Mesenchymal stem cell (in vitro differentiated cells and primary cell): Measurements from ENCODE around the gene HRC.

Experiments
- DNase-seq: peaks from one replicate; pipeline ENCODE4 v3.0.0-alpha.2; 2013
- H2AFZ ChIP-seq: one replicate; pipeline ENCODE4 v1.6.1; 2013; ENCODE audit warnings: low read depth, mild to moderate bottlenecking, control low read depth, inconsistent platforms, low read length, moderate library complexity
- H2AK5ac ChIP-seq: 2 replicates; pipeline ENCODE4 v1.6.1; 2013; ENCODE audit warnings: low read length, moderate library complexity, mild to moderate bottlenecking, inconsistent platforms; ENCODE audit not compliant: severe bottlenecking
- H2BK120ac ChIP-seq: one replicate; pipeline ENCODE4 v1.6.1; 2013; ENCODE audit warnings: low read depth, mild to moderate bottlenecking, inconsistent platforms, low read length, moderate library complexity
- H2BK12ac ChIP-seq, 2 experiments: one replicate each; pipeline ENCODE4 v1.6.1; 2013; ENCODE audit warnings: inconsistent platforms in 2 of 2, low read length in 2 of 2, mild to moderate bottlenecking in 2 of 2, moderate library complexity in 2 of 2, control low read depth in 1 of 2
- H2BK15ac ChIP-seq: one replicate; pipeline ENCODE4 v1.6.1; 2013; ENCODE audit warnings: mild to moderate bottlenecking, low read depth, inconsistent platforms; ENCODE audit not compliant: poor library complexity, severe bottlenecking
- H2BK5ac ChIP-seq: 2 replicates; pipeline ENCODE4 v1.6.1; 2013; ENCODE audit warnings: low read depth, mild to moderate bottlenecking, low read length, control low read depth, inconsistent platforms; ENCODE audit not compliant: poor library complexity, severe bottlenecking
- H3K14ac ChIP-seq, 2 experiments: one replicate each; pipeline ENCODE4 v1.6.1; 2013; ENCODE audit warnings: inconsistent platforms in 2 of 2, low read length in 2 of 2, control low read depth in 1 of 2, mild to moderate bottlenecking in 1 of 2, moderate library complexity in 1 of 2
- H3K18ac ChIP-seq, 2 experiments: one replicate each; pipeline ENCODE4 v1.6.1; 2013; ENCODE audit warnings: inconsistent platforms in 2 of 2, low read length in 2 of 2, control low read depth in 1 of 2, low read depth in 1 of 2, mild to moderate bottlenecking in 1 of 2
- H3K23ac ChIP-seq, 2 experiments: one replicate each; pipeline ENCODE4 v1.6.1; 2013; ENCODE audit warnings: inconsistent platforms in 2 of 2, low read length in 2 of 2, mild to moderate bottlenecking in 2 of 2, moderate library complexity in 2 of 2, control low read depth in 1 of 2
- H3K27ac ChIP-seq: 2 replicates; pipeline ENCODE4 v1.5.1; 2013; ENCODE audit warnings: mild to moderate bottlenecking, moderate library complexity, low read length, control low read depth, inconsistent platforms; ENCODE audit not compliant: poor library complexity, severe bottlenecking
- H3K27me3 ChIP-seq, 2 experiments: 2 replicates each; pipeline versions ENCODE4 v1.6.1 to v1.7.0; 2013; ENCODE audit warnings: low read length in 2 of 2, mild to moderate bottlenecking in 2 of 2, moderate library complexity in 2 of 2, control low read depth in 1 of 2, inconsistent platforms in 1 of 2; ENCODE audit not compliant: control insufficient read depth in 1 of 2, insufficient read depth in 1 of 2
- H3K36me3 ChIP-seq, 2 experiments: 2 replicates each; pipeline versions ENCODE4 v1.6.1 to v1.7.0; 2013; ENCODE audit warnings: low read length in 2 of 2, control low read depth in 1 of 2, inconsistent platforms in 1 of 2, low read depth in 1 of 2, mild to moderate bottlenecking in 1 of 2; ENCODE audit not compliant: insufficient read depth in 2 of 2, control insufficient read depth in 1 of 2
- H3K4ac ChIP-seq, 2 experiments: one replicate each; pipeline ENCODE4 v1.6.1; 2013; ENCODE audit warnings: inconsistent platforms in 2 of 2, low read length in 2 of 2, mild to moderate bottlenecking in 2 of 2, moderate library complexity in 2 of 2, control low read depth in 1 of 2, low read depth in 1 of 2
- H3K4me1 ChIP-seq: 2 replicates; pipeline ENCODE4 v1.6.1; 2013; ENCODE audit warnings: low read depth, low read length, control low read depth; ENCODE audit not compliant: control insufficient read depth, insufficient read depth
- H3K4me2 ChIP-seq: 2 replicates; pipeline ENCODE4 v1.6.1; 2013; ENCODE audit warnings: low read length, mild to moderate bottlenecking, inconsistent platforms; ENCODE audit not compliant: poor library complexity, severe bottlenecking
- H3K4me3 ChIP-seq, 2 experiments: 2 replicates each; pipeline versions ENCODE4 v1.5.1 to v1.7.0; 2013; ENCODE audit warnings: low read length in 2 of 2, mild to moderate bottlenecking in 2 of 2, control low read depth in 1 of 2, low read depth in 1 of 2; ENCODE audit not compliant: insufficient read depth in 1 of 2
- H3K79me1 ChIP-seq: replicated peaks from 2 replicates; pipeline ENCODE4 v1.6.1; 2013; ENCODE audit warnings: mild to moderate bottlenecking, control low read depth, low read length, inconsistent platforms; ENCODE audit not compliant: poor library complexity, severe bottlenecking
- H3K9ac ChIP-seq: 2 replicates; pipeline ENCODE4 v1.7.0; 2013; ENCODE audit warnings: mild to moderate bottlenecking, low read length, moderate library complexity
- H3K9me3 ChIP-seq: 2 replicates; pipeline ENCODE4 v1.7.0; 2013; ENCODE audit warnings: mild to moderate bottlenecking, low read length; ENCODE audit not compliant: control insufficient read depth
- H4K8ac ChIP-seq: one replicate; pipeline ENCODE4 v1.6.1; 2013; ENCODE audit warnings: inconsistent platforms, mild to moderate bottlenecking, low read length, moderate library complexity
- H4K91ac ChIP-seq: one replicate; pipeline ENCODE4 v1.6.1; 2013; ENCODE audit warnings: mild to moderate bottlenecking, low read length, inconsistent platforms
- WGBS: methylation state at CpG from one replicate; pipeline ENCODE4 v1.1.7; 2013; ENCODE audit warnings: mixed read lengths; 5-methylcytosine and 5-hydroxymethylcytosine counted together

HRC gene

DNA sequence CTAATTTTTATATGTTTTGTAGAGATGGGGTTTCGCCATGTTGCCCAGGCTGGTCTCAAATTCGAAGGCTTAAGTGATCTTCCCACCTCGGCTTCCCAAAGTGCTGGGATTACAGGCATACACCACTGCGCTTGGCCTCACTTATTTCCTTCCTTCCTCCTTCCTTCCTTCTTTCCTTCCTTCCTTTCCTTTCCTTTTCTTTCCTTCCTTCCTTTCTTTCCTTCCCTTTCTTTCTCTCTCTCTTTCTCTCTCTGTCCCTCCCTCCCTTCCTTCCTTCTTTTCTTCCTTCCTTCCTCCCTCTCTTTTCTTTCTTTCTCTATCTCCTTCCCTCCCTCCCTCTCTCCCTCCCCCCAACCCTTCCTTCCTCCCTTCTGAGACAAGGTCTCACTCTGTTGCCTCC lies 39.2 kb upstream of the HRC start:
- H3K18ac ChIP-seq, result no peak overlapping the region
- no peak overlapping the region for H2BK15ac ChIP-seq
- DNase-seq, result no peak
- H4K91ac ChIP-seq, result no peak overlapping the region
- H2BK12ac ChIP-seq, result no peak overlapping the region
- no peak overlapping the region for H2AK5ac ChIP-seq
- no peak overlapping the region for H2AFZ ChIP-seq
- H3K79me1 ChIP-seq, result peaks cover 1% of the 10 kb centered on the region
- no peak overlapping the region for H3K4me3 ChIP-seq
- H3K4me1 ChIP-seq, result no peaks in the 10 kb centered on the region
- H2BK120ac ChIP-seq, result no peak overlapping the region
- no peak overlapping the region for H3K9ac ChIP-seq
- no peak overlapping the region for H4K8ac ChIP-seq
- H3K4me2 ChIP-seq, result no peak overlapping the region
- no peak overlapping the region for H2BK5ac ChIP-seq
- H3K4ac ChIP-seq, result no peak overlapping the region
- H3K23ac ChIP-seq, result no peak overlapping the region
- peaks cover 47 to 48% of the 10 kb centered on the region in 2 experiments for H3K36me3 ChIP-seq
- H3K14ac ChIP-seq, result no peak overlapping the region
- H3K27me3 ChIP-seq, result no peaks in the 10 kb centered on the region
- 94% methylated on average over 4 of the region's 4 CpGs for WGBS
- H3K27ac ChIP-seq, result no peak overlapping the region
- no peaks in the 10 kb centered on the region for H3K9me3 ChIP-seq

DNA sequence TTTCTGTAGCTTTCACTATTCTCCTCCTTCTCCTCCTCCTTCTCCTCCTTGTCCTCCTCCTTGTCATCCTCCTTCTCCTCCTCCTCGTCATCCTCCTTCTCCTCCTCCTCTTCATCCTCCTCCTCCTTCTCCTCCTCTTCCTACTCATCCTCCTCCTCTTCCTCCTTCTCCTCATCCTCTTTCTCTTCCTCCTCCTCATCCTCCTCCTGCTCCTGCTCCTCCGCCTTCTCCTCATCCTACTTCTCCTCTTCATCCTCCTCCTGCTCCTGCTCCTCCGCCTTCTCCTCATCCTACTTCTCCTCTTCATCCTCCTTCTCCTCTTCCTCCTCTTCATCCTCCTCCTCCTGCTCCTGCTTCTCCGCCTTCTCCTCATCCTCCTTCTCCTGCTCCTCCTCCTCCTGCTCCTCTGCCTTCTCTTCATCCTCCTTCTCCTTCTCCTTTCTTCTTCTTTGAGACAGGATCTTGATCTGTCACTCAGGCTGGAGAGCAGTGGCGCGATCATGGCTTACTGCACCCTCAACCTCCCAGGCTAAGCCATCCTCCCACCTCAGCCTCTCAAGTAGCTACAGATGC lies 38.7 kb upstream of the HRC start:
- H3K27me3 ChIP-seq, result no peaks in the 10 kb centered on the region
- peaks cover 51 to 53% of the 10 kb centered on the region in 2 experiments for H3K36me3 ChIP-seq
- no peak overlapping the region for H3K4me3 ChIP-seq
- H3K9ac ChIP-seq, result no peak overlapping the region
- no peak overlapping the region for H2BK12ac ChIP-seq
- no peak overlapping the region for H2AK5ac ChIP-seq
- no peak overlapping the region for H2BK120ac ChIP-seq
- WGBS, result 97% methylated on average over 6 of the region's 6 CpGs
- H4K8ac ChIP-seq, result no peak overlapping the region
- H2AFZ ChIP-seq, result no peak overlapping the region
- no peak overlapping the region for H3K14ac ChIP-seq
- H3K9me3 ChIP-seq, result no peaks in the 10 kb centered on the region
- H2BK5ac ChIP-seq, result no peak overlapping the region
- H3K4ac ChIP-seq, result no peak overlapping the region
- H4K91ac ChIP-seq, result no peak overlapping the region
- no peak overlapping the region for H2BK15ac ChIP-seq
- H3K4me2 ChIP-seq, result no peak overlapping the region
- no peak overlapping the region for H3K18ac ChIP-seq
- H3K27ac ChIP-seq, result no peak overlapping the region
- H3K23ac ChIP-seq, result no peak overlapping the region
- no peak for DNase-seq
- H3K4me1 ChIP-seq, result no peaks in the 10 kb centered on the region
- peaks cover 1% of the 10 kb centered on the region for H3K79me1 ChIP-seq

GRCh38 chr19:49190781-49191180 lies 35.6 kb upstream of the HRC start:
- Histone ChIP-seq H3K18ac (no peak overlapping the region), H3K23ac (no peak overlapping the region), H3K4me1 (peaks cover 2% of the 10 kb centered on the region), H3K4ac (no peak overlapping the region), H2AK5ac (no peak overlapping the region), H3K36me3 (peaks cover 58 to 80% of the 10 kb centered on the region in 2 experiments), H3K27ac (no peak overlapping the region), H3K4me2 (no peak overlapping the region), H3K14ac (no peak overlapping the region), H2BK120ac (no peak overlapping the region), H3K9me3 (no peaks in the 10 kb centered on the region), H3K4me3 (no peak overlapping the region), H2BK15ac (no peak overlapping the region), H4K8ac (no peak overlapping the region), H2BK5ac (no peak overlapping the region), H3K9ac (no peak overlapping the region), H4K91ac (no peak overlapping the region), H2AFZ (no peak overlapping the region), H2BK12ac (no peak overlapping the region), H3K79me1 (peaks cover 1% of the 10 kb centered on the region), H3K27me3 (no peaks in the 10 kb centered on the region)
- 97% methylated on average over 3 of the region's 3 CpGs for WGBS
- DNase-seq, result no peak

- no peak overlapping the region for H2BK12ac ChIP-seq
- H2BK5ac ChIP-seq, result no peak overlapping the region
- no peak overlapping the region for H4K91ac ChIP-seq
- no peak overlapping the region for H3K4ac ChIP-seq
- H3K4me3 ChIP-seq, result no peak overlapping the region
- no peak for DNase-seq
- H3K9ac ChIP-seq, result no peak overlapping the region
- no peak overlapping the region for H3K23ac ChIP-seq
- peaks cover 1% of the 10 kb centered on the region for H3K79me1 ChIP-seq
- H3K36me3 ChIP-seq, result peaks cover 59 to 83% of the 10 kb centered on the region in 2 experiments
- 95% methylated on average over 5 of the region's 5 CpGs for WGBS
- no peak overlapping the region for H3K27ac ChIP-seq
- no peak overlapping the region for H3K18ac ChIP-seq
- H3K4me2 ChIP-seq, result no peak overlapping the region
- no peaks in the 10 kb centered on the region for H3K9me3 ChIP-seq
- H4K8ac ChIP-seq, result no peak overlapping the region
- H2AK5ac ChIP-seq, result no peak overlapping the region
- no peaks in the 10 kb centered on the region for H3K27me3 ChIP-seq
- no peak overlapping the region for H3K14ac ChIP-seq
- H2BK120ac ChIP-seq, result no peak overlapping the region
- peaks cover 2% of the 10 kb centered on the region for H3K4me1 ChIP-seq
- H2AFZ ChIP-seq, result no peak overlapping the region
- no peak overlapping the region for H2BK15ac ChIP-seq
These were observed 34.1 kb upstream of the HRC start for GRCh38 chr19:49189259-49189658.
